Panc1 (cell line): ENCODE data around the gene MUC22.

ENCODE experiments used
- CTCF ChIP-seq: fragments of 450-650 bp; IDR thresholded peaks from 2 replicates; pipeline ENCODE4 v1.5.1; 2017; ENCODE audit warnings: mild to moderate bottlenecking
- POLR2AphosphoS5 ChIP-seq: IDR thresholded peaks from 2 replicates; pipeline ENCODE4 v1.6.1; 2012; ENCODE audit warnings: mild to moderate bottlenecking, low read depth, low read length, moderate library complexity
- TCF7L2 ChIP-seq: IDR thresholded peaks from 2 replicates; pipeline ENCODE4 v1.6.1; 2011; ENCODE audit warnings: mild to moderate bottlenecking, low read depth, low read length, inconsistent platforms

GRCh38 chr6:31068669-31069340 lies 58.5 kb downstream of the MUC22 start:
- TF ChIP-seq CTCF (peak; percentile 94), POLR2AphosphoS5 (no peak), TCF7L2 (no peak)
